Uterus (tissue), 2 donors: Measurements from ENCODE around the gene KDELR1.

Source experiments
- POLR2A ChIP-seq, 2 donors: fragments of 450-650 bp; IDR thresholded peaks; one replicate each; pipeline ENCODE4 v1.6.1; 2016; ENCODE audit warnings: antibody characterized with exemption in 2 of 2, mild to moderate bottlenecking in 1 of 2, moderate library complexity in 1 of 2
- TF ChIP-seq, protein P1 (sequence below), 4 experiments: fragments of 200-600 bp in 2 of 4; fragments of 450-650 bp in 2 of 4; sonication (generic) in 2 of 4; IDR thresholded peaks; one replicate each; pipeline ENCODE4 v1.5.1; 2016 to 2019; ENCODE audit warnings: antibody characterized with exemption in 4 of 4, mild to moderate bottlenecking in 2 of 4, moderate library complexity in 1 of 4

- no peak for TF ChIP-seq POLR2A (IDR thresholded peaks at IDR 0.05)
- TF ChIP-seq, protein P1, sequence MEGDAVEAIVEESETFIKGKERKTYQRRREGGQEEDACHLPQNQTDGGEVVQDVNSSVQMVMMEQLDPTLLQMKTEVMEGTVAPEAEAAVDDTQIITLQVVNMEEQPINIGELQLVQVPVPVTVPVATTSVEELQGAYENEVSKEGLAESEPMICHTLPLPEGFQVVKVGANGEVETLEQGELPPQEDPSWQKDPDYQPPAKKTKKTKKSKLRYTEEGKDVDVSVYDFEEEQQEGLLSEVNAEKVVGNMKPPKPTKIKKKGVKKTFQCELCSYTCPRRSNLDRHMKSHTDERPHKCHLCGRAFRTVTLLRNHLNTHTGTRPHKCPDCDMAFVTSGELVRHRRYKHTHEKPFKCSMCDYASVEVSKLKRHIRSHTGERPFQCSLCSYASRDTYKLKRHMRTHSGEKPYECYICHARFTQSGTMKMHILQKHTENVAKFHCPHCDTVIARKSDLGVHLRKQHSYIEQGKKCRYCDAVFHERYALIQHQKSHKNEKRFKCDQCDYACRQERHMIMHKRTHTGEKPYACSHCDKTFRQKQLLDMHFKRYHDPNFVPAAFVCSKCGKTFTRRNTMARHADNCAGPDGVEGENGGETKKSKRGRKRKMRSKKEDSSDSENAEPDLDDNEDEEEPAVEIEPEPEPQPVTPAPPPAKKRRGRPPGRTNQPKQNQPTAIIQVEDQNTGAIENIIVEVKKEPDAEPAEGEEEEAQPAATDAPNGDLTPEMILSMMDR (IDR thresholded peaks at IDR 0.05), result no peak
Observed at GRCh38 chr19:48398102-48398374, 6.7 kb upstream of the KDELR1 start.
